GM21529 (cell line): ENCODE results near the gene ABHD11.
"Not testable (repeated sequence)": the region's sequence is repeated elsewhere in the genome, so short reads cannot be mapped to it uniquely, and the experiment has no call there.

ENCODE experiments used
- ATAC-seq: cut with Tn5 transposase; IDR thresholded peaks from one replicate; pipeline ENCODE4 v1.9.1; 2021; ENCODE audit not compliant: unreplicated experiment

ABHD11 gene

DNA sequence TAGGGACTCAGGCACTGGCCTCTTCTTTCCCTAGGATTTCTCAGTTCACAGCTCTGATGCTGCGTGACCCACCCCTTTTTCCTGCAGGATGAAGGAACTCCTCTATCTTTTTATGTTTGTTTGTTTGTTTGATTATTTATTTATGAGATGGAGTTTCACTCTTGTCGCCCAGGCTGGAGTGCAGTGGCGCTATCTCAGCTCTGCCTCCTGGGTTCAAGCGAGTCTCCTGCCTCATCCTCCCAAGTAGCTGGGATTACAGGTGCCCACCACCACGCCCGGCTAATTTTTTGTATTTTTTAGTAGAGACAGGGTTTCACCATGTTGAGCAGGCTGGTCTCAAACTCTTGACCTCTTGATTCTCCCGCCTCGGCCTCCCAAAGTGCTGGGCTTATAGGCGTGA lies 18.2 kb downstream of the ABHD11 start:
- ATAC-seq = not testable (repeated sequence)

DNA sequence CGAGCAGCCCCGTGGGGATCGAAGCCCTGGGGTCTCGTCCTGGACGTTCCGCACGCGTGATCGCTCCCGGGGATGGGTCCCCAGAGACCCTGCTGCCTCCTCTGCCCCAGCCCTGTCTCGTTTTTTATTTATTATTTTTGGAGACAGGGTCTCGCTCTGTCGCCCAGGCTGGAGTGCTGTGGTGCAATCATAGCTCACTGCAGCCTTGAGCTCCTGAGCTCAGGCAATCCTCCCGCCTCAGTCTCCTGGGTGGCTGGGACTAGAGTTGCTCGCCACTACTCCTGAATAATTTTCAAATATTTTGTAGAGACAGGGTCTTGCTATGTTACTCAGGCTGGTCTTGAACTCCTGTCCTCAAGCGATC lies 18.8 kb downstream of the ABHD11 start:
- peak; percentile 23 for ATAC-seq

GRCh38 chr7:73718905-73719805 lies 19.4 kb downstream of the ABHD11 start, which contains the start of gene STX1A:
STX1A (minus strand) TSS chr7:73719669; CDS start chr7:73719631, 38 bp downstream.
- peak; percentile 65 for ATAC-seq

DNA sequence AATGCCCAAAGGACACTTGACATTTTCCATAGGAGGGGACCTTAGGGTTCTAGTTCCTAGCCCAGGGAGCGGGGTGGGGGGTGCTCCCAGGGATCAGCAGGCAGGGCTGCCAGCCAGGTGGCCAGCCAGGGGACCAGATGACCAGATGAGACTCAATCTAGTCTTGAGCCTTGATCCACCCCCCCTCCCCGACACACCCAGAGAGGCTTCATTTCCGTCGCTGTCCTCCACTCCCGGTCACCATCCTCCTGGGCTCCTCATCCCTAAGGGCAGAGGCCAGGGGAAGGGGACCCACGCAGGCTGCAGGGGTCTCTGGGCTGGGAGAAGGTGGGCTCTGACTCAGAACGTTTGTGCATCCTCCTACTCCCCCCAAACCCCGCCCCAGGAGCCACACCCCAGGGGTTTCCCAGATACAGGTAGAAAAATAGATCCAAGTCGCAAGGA lies 20.1 kb downstream of the ABHD11 start:
- ATAC-seq = no peak

- no peak for ATAC-seq
Observed at GRCh38 chr7:73717991-73718405, 20.6 kb downstream of the ABHD11 start.

DNA sequence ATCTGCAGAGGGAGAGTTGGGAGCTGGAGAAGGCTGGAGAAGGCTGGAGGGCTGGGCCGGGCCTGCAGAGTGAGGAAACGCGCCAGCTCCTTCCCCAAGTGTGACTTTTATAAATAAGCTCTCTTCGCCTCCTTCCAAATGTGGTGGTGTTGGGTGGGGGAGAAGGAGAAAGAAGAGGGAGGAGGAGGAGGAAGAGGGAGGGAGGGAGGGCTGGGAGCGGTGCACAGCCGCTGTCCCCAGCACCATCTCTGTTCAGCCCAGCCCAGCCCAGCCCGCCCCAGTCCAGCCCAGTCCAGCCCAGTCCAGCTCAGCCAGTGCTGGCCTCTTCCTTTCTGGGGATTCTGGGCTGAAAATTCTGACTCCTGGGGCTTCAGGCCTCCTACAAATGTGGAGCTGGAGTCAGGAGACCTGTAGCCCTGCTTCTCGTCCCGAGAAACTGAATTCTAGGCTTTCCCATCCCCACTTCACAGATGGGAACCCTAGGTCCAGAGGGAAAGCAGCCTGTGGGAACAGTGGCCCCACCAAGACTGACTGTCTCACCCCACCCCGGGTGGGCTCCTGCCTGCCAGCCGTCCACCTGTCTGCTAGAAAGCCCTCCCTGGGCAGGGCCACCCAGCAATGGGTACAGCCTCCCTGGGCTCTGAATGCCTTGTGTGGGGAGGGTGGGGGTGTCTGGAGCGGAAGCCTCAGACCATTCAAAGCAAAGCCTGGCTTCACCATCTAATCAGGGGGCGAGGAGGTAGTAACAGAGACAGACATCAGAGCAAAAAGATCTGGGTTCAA lies 21.4 kb downstream of the ABHD11 start:
- no peak for ATAC-seq

DNA sequence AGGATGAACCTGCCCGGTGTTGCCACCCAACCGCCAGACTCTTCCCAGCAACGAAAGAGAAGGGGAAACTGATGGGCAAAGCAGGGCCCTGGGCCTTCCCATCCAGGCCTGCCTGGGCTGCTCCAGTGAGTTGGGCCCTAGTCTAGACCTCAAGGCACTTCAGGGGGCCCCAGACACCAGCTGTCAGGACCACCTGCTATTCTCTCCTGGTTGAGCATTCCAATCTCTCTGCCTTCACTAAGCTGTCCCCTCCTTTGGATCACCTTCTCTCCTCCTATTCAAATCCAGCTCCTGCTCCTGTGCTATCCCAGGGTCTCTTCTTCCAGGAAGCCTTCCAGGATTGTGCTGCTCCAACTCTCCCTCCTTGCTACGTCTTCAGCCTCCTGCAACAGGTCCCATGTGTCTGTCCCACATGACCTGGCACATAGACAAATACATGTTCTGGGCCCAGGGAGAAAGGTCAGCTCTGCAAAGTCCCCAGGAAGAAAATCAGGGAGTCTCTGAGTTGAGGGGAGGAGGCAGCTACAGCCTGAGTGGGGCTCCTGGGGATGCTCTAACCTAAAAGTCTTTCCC lies 22.2 kb downstream of the ABHD11 start:
- ATAC-seq = no peak

GRCh38 chr7:73715648-73716317 lies 22.8 kb downstream of the ABHD11 start:
- ATAC-seq = no peak

- ATAC-seq = not testable (repeated sequence)
Observed at GRCh38 chr7:73713319-73713718, 25.3 kb downstream of the ABHD11 start.

DNA sequence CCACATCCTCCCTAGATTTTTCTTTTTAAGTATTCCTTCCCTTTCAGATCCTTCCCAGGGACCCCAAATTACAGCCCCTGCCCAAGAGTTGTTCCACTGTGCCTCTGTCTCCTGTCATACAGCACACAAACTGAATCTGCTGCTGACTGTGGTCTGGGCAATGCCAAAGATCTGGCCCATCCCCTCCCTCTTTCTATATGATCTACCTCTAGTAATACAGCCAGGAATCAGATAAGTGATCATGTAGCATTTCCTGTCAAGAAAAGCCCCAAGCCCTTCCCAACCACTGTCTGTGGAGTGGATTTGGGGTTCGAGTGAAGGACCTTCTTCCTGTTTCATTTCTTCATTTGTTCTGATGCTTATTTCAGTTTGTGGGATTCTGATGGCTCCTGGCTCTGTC lies 25.8 kb downstream of the ABHD11 start:
- ATAC-seq = no peak

DNA sequence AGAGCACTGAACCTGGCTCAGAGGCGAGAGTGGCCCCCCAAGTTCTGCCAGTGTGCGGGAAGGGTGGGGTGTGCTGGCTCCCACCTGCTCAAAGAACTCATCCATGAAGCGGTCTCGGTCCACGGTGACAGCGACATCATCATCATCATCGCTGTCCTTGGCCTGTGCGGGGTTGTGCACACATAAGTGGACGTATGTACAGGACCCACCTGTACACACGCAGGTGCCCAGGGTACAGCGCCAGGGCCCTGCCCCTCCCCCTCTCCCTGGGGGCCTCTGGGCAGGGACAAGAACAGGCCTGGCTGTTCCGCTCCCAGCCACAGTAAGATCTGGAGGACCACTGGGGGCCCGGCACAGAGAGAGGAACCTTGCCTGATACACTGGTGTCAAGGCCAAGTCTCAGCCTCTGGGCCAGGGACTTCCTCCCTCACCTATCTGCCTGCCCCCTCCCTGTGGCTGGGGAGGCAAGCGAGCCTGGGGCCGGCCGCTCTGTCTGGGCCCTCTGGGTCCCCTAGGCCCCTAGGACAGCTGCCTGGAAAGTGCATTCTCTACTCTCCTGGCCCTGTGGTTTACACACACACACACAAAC lies 29.5 kb downstream of the ABHD11 start:
- ATAC-seq = no peak

GRCh38 chr7:73707045-73707631 lies 31.5 kb downstream of the ABHD11 start:
- ATAC-seq = no peak

GRCh38 chr7:73706126-73707044 lies 32.2 kb downstream of the ABHD11 start:
- no peak for ATAC-seq

DNA sequence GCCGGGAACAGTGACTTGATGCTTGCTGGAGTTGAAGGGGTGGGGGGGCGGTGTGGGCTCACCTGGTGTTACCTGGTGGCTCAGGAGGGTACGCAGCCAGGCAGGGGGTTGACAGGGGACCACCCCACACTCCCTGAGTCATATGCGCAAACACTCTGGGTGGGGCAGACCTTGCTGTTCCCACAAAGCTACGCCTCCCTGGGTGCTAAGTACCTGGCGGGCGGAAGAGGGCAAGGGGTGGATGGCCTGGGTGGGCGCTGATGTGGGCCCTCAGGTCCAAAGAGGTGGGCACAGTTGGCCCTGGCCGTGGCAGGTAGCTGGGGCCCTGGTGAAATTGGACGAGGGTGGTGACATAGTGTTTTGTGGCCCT lies 33.1 kb downstream of the ABHD11 start:
- no peak for ATAC-seq

DNA sequence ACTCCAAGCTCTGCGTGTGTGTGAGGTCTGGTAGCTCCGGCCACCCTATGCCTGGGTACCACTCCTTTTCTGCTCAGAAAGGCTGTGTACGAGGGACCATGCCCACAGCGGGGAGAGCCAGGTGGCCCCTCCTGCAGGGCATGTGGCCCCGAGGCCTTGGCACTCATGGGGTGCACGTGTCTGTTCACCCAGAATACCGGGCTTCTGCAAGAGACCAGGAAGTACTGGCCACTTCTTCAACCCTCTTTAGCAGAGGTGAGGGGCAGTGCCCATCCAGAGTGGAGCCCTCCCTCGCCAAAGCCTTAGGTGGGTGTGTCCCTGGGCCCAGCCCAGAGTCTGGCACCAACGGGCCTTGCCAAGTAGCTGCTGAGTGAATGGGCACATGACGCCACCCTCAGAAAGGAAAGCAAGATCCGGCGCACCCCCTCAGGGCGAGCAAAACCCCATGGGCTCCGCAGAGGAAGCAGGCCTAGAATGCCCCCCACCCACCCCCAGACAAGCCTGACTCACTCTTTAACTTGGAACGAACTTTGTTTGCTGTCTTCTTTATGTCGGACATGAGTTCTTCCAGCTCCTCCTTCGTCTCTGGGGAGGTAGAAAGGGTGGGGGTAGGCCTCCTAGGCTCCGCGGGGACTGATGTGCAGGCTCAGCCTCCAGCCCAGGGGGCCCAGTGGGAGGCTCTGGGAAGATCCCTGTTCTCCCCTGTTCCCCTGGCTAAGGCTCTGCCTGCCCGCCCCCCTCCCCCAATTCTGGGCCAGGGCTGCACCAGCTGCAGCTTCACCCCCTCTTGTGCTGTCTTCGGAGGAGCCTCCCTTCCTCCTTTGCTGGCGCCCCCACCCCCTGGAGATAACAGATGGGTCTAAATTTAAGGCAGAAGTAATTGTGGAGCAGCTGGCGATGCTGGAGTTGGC lies 33.7 kb downstream of the ABHD11 start:
- ATAC-seq = no peak

GRCh38 chr7:73703757-73704639 lies 34.6 kb downstream of the ABHD11 start:
- no peak for ATAC-seq

GRCh38 chr7:73703225-73703624 lies 35.4 kb downstream of the ABHD11 start:
- ATAC-seq = no peak
